CD4-positive, CD25-positive, alpha-beta regulatory T cell (primary cell): ENCODE measurements around the gene ZNF483. TPM values are rescaled to one million over a fixed set of nuclear protein-coding genes. Genes with fewer than 3 reads are reported as not detected.

Experiments
- ATAC-seq, 2 donors: fragments of 150-1000 bp; cut with Tn5 transposase; one replicate each; pipeline ENCODE4 v1.10.0; 2021; ENCODE audit warnings: low read depth in 2 of 2, moderate number of reproducible peaks in 2 of 2, moderate library complexity in 1 of 2
- DNase-seq, 3 donors: peaks; one replicate each; pipeline versions ENCODE4 v3.0.0 to v3.0.0-alpha.2; 2012 to 2022; ENCODE audit warnings: mixed read lengths in 1 of 3
- H3K27ac ChIP-seq: one replicate; pipeline ENCODE4 v1.7.0; 2013; ENCODE audit warnings: mild to moderate bottlenecking, low read length; ENCODE audit not compliant: insufficient read depth, poor library complexity, severe bottlenecking
- H3K27me3 ChIP-seq: one replicate; pipeline ENCODE4 v1.7.0; 2013; ENCODE audit warnings: low read length; ENCODE audit not compliant: control insufficient read depth, insufficient read depth
- H3K36me3 ChIP-seq: one replicate; pipeline ENCODE4 v1.7.0; 2013; ENCODE audit warnings: mild to moderate bottlenecking, low read length, moderate library complexity; ENCODE audit not compliant: control insufficient read depth, insufficient read depth
- H3K4me1 ChIP-seq: 2 replicates; pipeline ENCODE4 v1.7.0; 2013; ENCODE audit warnings: mild to moderate bottlenecking, low read length; ENCODE audit not compliant: insufficient read depth, control insufficient read depth, poor library complexity, severe bottlenecking
- H3K4me3 ChIP-seq: one replicate; pipeline ENCODE4 v1.7.0; 2013; ENCODE audit warnings: low read depth, mild to moderate bottlenecking, low read length, moderate library complexity
- H3K9me3 ChIP-seq, 2 experiments: 1 replicate in 1 of 2; 2 replicates in 1 of 2; pipeline ENCODE4 v1.7.0; 2013; ENCODE audit warnings: low read length in 2 of 2, mild to moderate bottlenecking in 1 of 2, moderate library complexity in 1 of 2; ENCODE audit not compliant: control insufficient read depth in 2 of 2
- H3K27ac Mint-ChIP-seq, 3 donors: one replicate each; pipeline ENCODE4 v1.8.0; 2020 to 2022; ENCODE audit warnings: mild to moderate bottlenecking in 3 of 3, mixed read lengths in 3 of 3, moderate library complexity in 2 of 3
- H3K27me3 Mint-ChIP-seq: one replicate; pipeline ENCODE4 v1.8.0; 2022; ENCODE audit warnings: mild to moderate bottlenecking, mixed read lengths
- H3K36me3 Mint-ChIP-seq: one replicate; pipeline ENCODE4 v1.8.0; 2020; ENCODE audit warnings: mixed read lengths
- H3K4me1 Mint-ChIP-seq, 4 donors: one replicate each; pipeline ENCODE4 v1.8.0; 2020 to 2022; ENCODE audit warnings: mixed read lengths in 4 of 4, mild to moderate bottlenecking in 1 of 4
- H3K4me3 Mint-ChIP-seq, 4 donors: one replicate each; pipeline ENCODE4 v1.8.0; 2020 to 2022; ENCODE audit warnings: mild to moderate bottlenecking in 4 of 4, mixed read lengths in 4 of 4, moderate library complexity in 3 of 4
- H3K9me3 Mint-ChIP-seq, 7 donors: one replicate each; pipeline ENCODE4 v1.8.0; 2020 to 2022; ENCODE audit warnings: mixed read lengths in 7 of 7, mild to moderate bottlenecking in 3 of 7, moderate library complexity in 2 of 7
- polyA plus RNA-seq, 4 donors: library from polyadenylated mRNA; unstranded; fragments of 300-500 nt; fragmentation: Illumina TruSeq; gene quantifications; one replicate each; pipeline ENCODE4 v1.2.3, GENCODE V29; 2021
- total RNA-seq: library from RNA; stranded (reverse); gene quantifications from one replicate; pipeline ENCODE4 v1.2.3, GENCODE V29; 2022

The ZNF483 gene
- total and polyA plus RNA-seq, 5 donors from 2014 or later: 5.5 to 22.1 (median 9.8) TPM

GRCh38 chr9:111582888-111583287, 57.9 kb downstream of the ZNF483 start:
- Histone ChIP-seq H3K36me3 (no peaks in the 10 kb centered on the region), H3K27me3 (no peaks in the 10 kb centered on the region), H3K4me3 (no peak overlapping the region), H3K27ac (no peak overlapping the region), H3K9me3 (no peaks in the 10 kb centered on the region), H3K4me1 (no peaks in the 10 kb centered on the region)
- Mint-ChIP-seq H3K27me3 (peaks cover 17% of the 10 kb centered on the region), H3K4me1 (peaks cover 0 to 4% (median 0%) of the 10 kb centered on the region in 4 donors), H3K4me3 (no peak overlapping the region), H3K27ac (no peak overlapping the region), H3K36me3 (no peaks in the 10 kb centered on the region), H3K9me3 (peaks cover 0 to 4% (median 0%) of the 10 kb centered on the region in 7 donors)
- no peak for DNase-seq
- ATAC-seq: no peak

- Histone ChIP-seq H3K4me3 (no peak overlapping the region), H3K27ac (no peak overlapping the region), H3K27me3 (no peaks in the 10 kb centered on the region), H3K9me3 (no peaks in the 10 kb centered on the region), H3K36me3 (no peaks in the 10 kb centered on the region), H3K4me1 (no peaks in the 10 kb centered on the region)
- peaks cover 16% of the 10 kb centered on the region for H3K27me3 Mint-ChIP-seq
- ATAC-seq: no peak
- no peak for DNase-seq
- H3K9me3 Mint-ChIP-seq: peaks cover 0 to 3% (median 0%) of the 10 kb centered on the region in 7 donors
- no peaks in the 10 kb centered on the region for H3K4me1 Mint-ChIP-seq
- no peaks in the 10 kb centered on the region for H3K36me3 Mint-ChIP-seq
- H3K4me3 Mint-ChIP-seq: no peak overlapping the region
- H3K27ac Mint-ChIP-seq: peak overlapping the region in 1 of 3 donors; percentile 83
These were observed 61.4 kb downstream of the ZNF483 start for GRCh38 chr9:111586378-111586777.

GRCh38 chr9:111588846-111589245, 63.9 kb downstream of the ZNF483 start:
- Mint-ChIP-seq H3K36me3 (no peaks in the 10 kb centered on the region), H3K9me3 (peaks cover 0 to 3% (median 0%) of the 10 kb centered on the region in 7 donors), H3K27me3 (peaks cover 16% of the 10 kb centered on the region), H3K4me3 (no peak overlapping the region), H3K27ac (no peak overlapping the region), H3K4me1 (no peaks in the 10 kb centered on the region)
- no peak overlapping the region for H3K4me3 ChIP-seq
- H3K27ac ChIP-seq: no peak overlapping the region
- H3K27me3 ChIP-seq: no peaks in the 10 kb centered on the region
- no peak for DNase-seq
- no peaks in the 10 kb centered on the region for H3K9me3 ChIP-seq
- H3K4me1 ChIP-seq: no peaks in the 10 kb centered on the region
- no peaks in the 10 kb centered on the region for H3K36me3 ChIP-seq
- ATAC-seq: no peak

- Mint-ChIP-seq H3K27ac (peak overlapping the region in 1 of 3 donors; percentile 1), H3K9me3 (no peaks in the 10 kb centered on the region), H3K4me3 (peak overlapping the region; percentile 88 to 94 (median 90)), H3K4me1 (peaks cover 3 to 31% (median 16%) of the 10 kb centered on the region in 4 donors), H3K27me3 (peaks cover 52% of the 10 kb centered on the region), H3K36me3 (no peaks in the 10 kb centered on the region)
- DNase-seq (peak; percentile 38 to 82 (median 69)), ATAC-seq (peak; percentile 44 to 67)
- peaks cover 18% of the 10 kb centered on the region for H3K4me1 ChIP-seq
- no peaks in the 10 kb centered on the region for H3K36me3 ChIP-seq
- peak overlapping the region; percentile 77 for H3K4me3 ChIP-seq
- no peak overlapping the region for H3K27ac ChIP-seq
- H3K27me3 ChIP-seq: peaks cover 11% of the 10 kb centered on the region
- H3K9me3 ChIP-seq: no peaks in the 10 kb centered on the region
These were observed 73.1 kb downstream of the ZNF483 start for GRCh38 chr9:111597852-111598732.

- no peaks in the 10 kb centered on the region for H3K9me3 ChIP-seq
- Mint-ChIP-seq H3K27me3 (peaks cover 57% of the 10 kb centered on the region), H3K4me3 (peak overlapping the region; percentile 88 to 94 (median 90)), H3K4me1 (peaks cover 3 to 31% (median 16%) of the 10 kb centered on the region in 4 donors), H3K9me3 (no peaks in the 10 kb centered on the region), H3K36me3 (no peaks in the 10 kb centered on the region), H3K27ac (no peak overlapping the region)
- peaks cover 11% of the 10 kb centered on the region for H3K27me3 ChIP-seq
- ATAC-seq (no peak), DNase-seq (peak in 1 of 3 donors; percentile 16)
- no peak overlapping the region for H3K27ac ChIP-seq
- peaks cover 18% of the 10 kb centered on the region for H3K4me1 ChIP-seq
- H3K4me3 ChIP-seq: peak overlapping the region; percentile 65
- no peaks in the 10 kb centered on the region for H3K36me3 ChIP-seq
These were observed 73.7 kb downstream of the ZNF483 start for GRCh38 chr9:111598733-111599091.

GRCh38 chr9:111599092-111599954, 74.3 kb downstream of the ZNF483 start, which contains the start of gene PTGR1:
TSS of gene PTGR1 (minus strand) at chr9:111599647. CDS start at chr9:111597422, 2,225 bp downstream.
- H3K9me3 ChIP-seq: no peaks in the 10 kb centered on the region
- no peaks in the 10 kb centered on the region for H3K36me3 Mint-ChIP-seq
- H3K4me1 ChIP-seq: peaks cover 18% of the 10 kb centered on the region
- H3K36me3 ChIP-seq: no peaks in the 10 kb centered on the region
- peak within 1 kb of the TSS; percentile 65 for H3K4me3 ChIP-seq
- ATAC-seq (no peak), DNase-seq (peak in 2 of 3 donors; percentile 8 to 35)
- peak within 1 kb of the TSS; percentile 88 to 94 (median 90) for H3K4me3 Mint-ChIP-seq
- peaks cover 3 to 31% (median 16%) of the 10 kb centered on the region in 4 donors for H3K4me1 Mint-ChIP-seq
- no peak within 1 kb of the TSS for H3K27ac ChIP-seq
- H3K27ac Mint-ChIP-seq: no peak within 1 kb of the TSS
- H3K27me3 ChIP-seq: peaks cover 11% of the 10 kb centered on the region
- peaks cover 60% of the 10 kb centered on the region for H3K27me3 Mint-ChIP-seq
- H3K9me3 Mint-ChIP-seq: no peaks in the 10 kb centered on the region

GRCh38 chr9:111599955-111600343, 75.0 kb downstream of the ZNF483 start:
- Histone ChIP-seq H3K4me3 (no peak overlapping the region), H3K4me1 (peaks cover 18% of the 10 kb centered on the region), H3K36me3 (no peaks in the 10 kb centered on the region), H3K27me3 (peaks cover 11% of the 10 kb centered on the region), H3K27ac (no peak overlapping the region), H3K9me3 (no peaks in the 10 kb centered on the region)
- no peaks in the 10 kb centered on the region for H3K36me3 Mint-ChIP-seq
- peak overlapping the region; percentile 59 to 92 (median 82) for H3K4me3 Mint-ChIP-seq
- H3K9me3 Mint-ChIP-seq: no peaks in the 10 kb centered on the region
- ATAC-seq (no peak), DNase-seq (no peak)
- H3K27me3 Mint-ChIP-seq: peaks cover 60% of the 10 kb centered on the region
- peaks cover 3 to 31% (median 16%) of the 10 kb centered on the region in 4 donors for H3K4me1 Mint-ChIP-seq
- no peak overlapping the region for H3K27ac Mint-ChIP-seq
